H9 (cell line): ENCODE results near the gene SCIN. TPM values are rescaled to one million over a fixed set of nuclear protein-coding genes. Genes with fewer than 3 reads are reported as not detected.

Experiments
- DNase-seq: peaks from one replicate; pipeline ENCODE4 v3.0.0-alpha.2; 2017
- H2AFZ ChIP-seq: one replicate; pipeline ENCODE4 v1.6.1; 2013; ENCODE audit warnings: mild to moderate bottlenecking, low read length, control low read depth, moderate library complexity
- H2AK5ac ChIP-seq: 2 replicates; pipeline ENCODE4 v1.6.1; 2013; ENCODE audit warnings: low read length, control low read depth, mixed read lengths; ENCODE audit not compliant: insufficient read length
- H2BK120ac ChIP-seq: one replicate; pipeline ENCODE4 v1.6.1; 2013; ENCODE audit warnings: low read depth, mild to moderate bottlenecking, low read length, control low read depth, inconsistent platforms; ENCODE audit not compliant: poor library complexity, severe bottlenecking
- H2BK12ac ChIP-seq: 2 replicates; pipeline ENCODE4 v1.6.1; 2013; ENCODE audit warnings: low read length, control low read depth, mixed read lengths, low read depth; ENCODE audit not compliant: insufficient read length
- H2BK15ac ChIP-seq: 2 replicates; pipeline ENCODE4 v1.6.1; 2013; ENCODE audit warnings: low read depth, low read length, control low read depth
- H2BK20ac ChIP-seq: one replicate; pipeline ENCODE4 v1.6.1; 2013; ENCODE audit warnings: low read depth, mild to moderate bottlenecking, low read length, control low read depth, inconsistent platforms; ENCODE audit not compliant: poor library complexity, severe bottlenecking
- H2BK5ac ChIP-seq: 2 replicates; pipeline ENCODE4 v1.6.1; 2013; ENCODE audit warnings: low read length, control low read depth, mixed read lengths; ENCODE audit not compliant: insufficient read length
- H3K14ac ChIP-seq: 2 replicates; pipeline ENCODE4 v1.6.1; 2013; ENCODE audit warnings: low read length, control low read depth; ENCODE audit not compliant: insufficient read depth
- H3K18ac ChIP-seq: 2 replicates; pipeline ENCODE4 v1.6.1; 2013; ENCODE audit warnings: low read depth, mild to moderate bottlenecking, mixed read lengths, low read length, control low read depth; ENCODE audit not compliant: insufficient read length
- H3K23ac ChIP-seq: 2 replicates; pipeline ENCODE4 v1.6.1; 2013; ENCODE audit warnings: low read length, control low read depth, mixed read lengths, low read depth; ENCODE audit not compliant: insufficient read length
- H3K23me2 ChIP-seq: 2 replicates; pipeline ENCODE4 v1.6.1; 2013; ENCODE audit warnings: low read depth, mild to moderate bottlenecking, mixed read lengths, low read length, control low read depth; ENCODE audit not compliant: insufficient read length, poor library complexity, severe bottlenecking
- H3K27ac ChIP-seq: 2 replicates; pipeline ENCODE4 v1.5.1; 2013; ENCODE audit warnings: low read length, control low read depth, mixed read lengths, low read depth; ENCODE audit not compliant: insufficient read length
- H3K27me3 ChIP-seq: 2 replicates; pipeline ENCODE4 v1.6.1; 2013; ENCODE audit warnings: low read length, control low read depth, inconsistent platforms; ENCODE audit not compliant: insufficient read depth
- H3K4ac ChIP-seq: 2 replicates; pipeline ENCODE4 v1.6.1; 2013; ENCODE audit warnings: low read depth, mild to moderate bottlenecking, control low read depth, inconsistent platforms, low read length, moderate library complexity
- H3K4me1 ChIP-seq: 2 replicates; pipeline ENCODE4 v1.6.1; 2013; ENCODE audit warnings: low read length, control low read depth, inconsistent platforms; ENCODE audit not compliant: insufficient read depth
- H3K4me2 ChIP-seq: 2 replicates; pipeline ENCODE4 v1.6.1; 2013; ENCODE audit warnings: low read length, control low read depth, mixed read lengths; ENCODE audit not compliant: insufficient read length, insufficient read depth
- H3K56ac ChIP-seq: 2 replicates; pipeline ENCODE4 v1.6.1; 2013; ENCODE audit warnings: low read depth, mild to moderate bottlenecking, mixed read lengths, low read length, control low read depth; ENCODE audit not compliant: insufficient read length
- H3K79me1 ChIP-seq: 2 replicates; pipeline ENCODE4 v1.6.1; 2013; ENCODE audit warnings: low read depth, mild to moderate bottlenecking, moderate library complexity, low read length, control low read depth, inconsistent platforms; ENCODE audit not compliant: insufficient read depth, poor library complexity, severe bottlenecking
- H3K79me2 ChIP-seq: 2 replicates; pipeline ENCODE4 v1.6.1; 2013; ENCODE audit warnings: low read length, control low read depth, inconsistent platforms; ENCODE audit not compliant: insufficient read depth
- H3K9ac ChIP-seq: 2 replicates; pipeline ENCODE4 v1.6.1; 2013; ENCODE audit warnings: low read length, control low read depth, mixed read lengths; ENCODE audit not compliant: insufficient read length; ENCODE audit errors: extremely low read depth
- H3K9me3 ChIP-seq: one replicate; pipeline ENCODE4 v1.6.1; 2013; ENCODE audit warnings: low read depth, low read length, inconsistent platforms; ENCODE audit not compliant: control insufficient read depth
- H3T11ph ChIP-seq: one replicate; pipeline ENCODE4 v1.6.1; 2013; ENCODE audit warnings: mild to moderate bottlenecking, low read length, control low read depth, inconsistent platforms
- H4K20me1 ChIP-seq: one replicate; pipeline ENCODE4 v1.6.1; 2013; ENCODE audit not compliant: control insufficient read depth, insufficient read length, insufficient read depth
- H4K5ac ChIP-seq: 2 replicates; pipeline ENCODE4 v1.6.1; 2013; ENCODE audit warnings: low read depth, mild to moderate bottlenecking, mixed read lengths, low read length, control low read depth; ENCODE audit not compliant: insufficient read length
- H4K8ac ChIP-seq: replicated peaks from 2 replicates; pipeline ENCODE4 v1.6.1; 2013; ENCODE audit warnings: low read length, control low read depth, mixed read lengths, low read depth; ENCODE audit not compliant: insufficient read length
- H4K91ac ChIP-seq: 2 replicates; pipeline ENCODE4 v1.6.1; 2013; ENCODE audit warnings: low read depth, mild to moderate bottlenecking, moderate library complexity, mixed read lengths, low read length, control low read depth; ENCODE audit not compliant: insufficient read length
- H3K27ac Mint-ChIP-seq, 3 experiments: 2 replicates in 2 of 3; 3 replicates in 1 of 3; pipeline ENCODE4 v1.8.0; 2020 to 2021; ENCODE audit warnings: mixed read lengths in 3 of 3, mild to moderate bottlenecking in 1 of 3, moderate library complexity in 1 of 3
- H3K27me3 Mint-ChIP-seq: 2 replicates; pipeline ENCODE4 v1.8.0; 2021; ENCODE audit warnings: low read depth, mild to moderate bottlenecking, moderate library complexity, mixed read lengths
- H3K36me3 Mint-ChIP-seq, 3 experiments: 2 replicates in 2 of 3; 3 replicates in 1 of 3; pipeline ENCODE4 v1.8.0; 2020 to 2021; ENCODE audit warnings: low read depth in 3 of 3, mixed read lengths in 3 of 3; ENCODE audit not compliant: insufficient read depth in 1 of 3
- H3K4me1 Mint-ChIP-seq, 2 experiments: 2 replicates each; pipeline ENCODE4 v1.8.0; 2020; ENCODE audit warnings: mixed read lengths in 2 of 2
- H3K4me3 Mint-ChIP-seq, 2 experiments: 2 replicates in 1 of 2; 3 replicates in 1 of 2; pipeline ENCODE4 v1.8.0; 2020 to 2021; ENCODE audit warnings: mild to moderate bottlenecking in 2 of 2, mixed read lengths in 2 of 2, moderate library complexity in 1 of 2
- H3K9me3 Mint-ChIP-seq, 2 experiments: 2 replicates in 1 of 2; 3 replicates in 1 of 2; pipeline ENCODE4 v1.8.0; 2020; ENCODE audit warnings: mild to moderate bottlenecking in 2 of 2, mixed read lengths in 2 of 2, moderate library complexity in 1 of 2
- CTCF ChIP-seq: fragments of 200-600 bp; sonication (generic); conservative IDR thresholded peaks from 3 replicates; pipeline ENCODE4 v1.8.0; 2021; ENCODE audit warnings: antibody characterized with exemption, mild to moderate bottlenecking
- WGBS: extraction: QIAGEN DNeasy Blood & Tissue Kit; methylation state at CpG from one replicate; pipeline ENCODE4 v1.1.7; 2013; ENCODE audit warnings: missing lambda C conversion rate, low lambda C conversion rate, mixed read lengths; ENCODE audit not compliant: insufficient read length; ENCODE audit errors: extremely low coverage; 5-methylcytosine and 5-hydroxymethylcytosine counted together
- total RNA-seq: library from RNA; stranded (reverse); gene quantifications from 2 replicates; pipeline ENCODE4 v1.2.1, GENCODE V29; 2021

SCIN gene
- total RNA-seq, 1 experiment from 2014 or later = 0.44 TPM

- Histone ChIP-seq H2AK5ac (no peak overlapping the region), H3K23me2 (no peaks in the 10 kb centered on the region), H3K27me3 (no peaks in the 10 kb centered on the region; the same call in 1 of the 2 replicates), H4K5ac (no peak overlapping the region), H2BK120ac (no peak overlapping the region), H3K4me1 (no peaks in the 10 kb centered on the region), H2BK12ac (no peak overlapping the region), H3K18ac (no peak overlapping the region), H3K4me2 (no peak overlapping the region), H4K91ac (no peak overlapping the region), H3K79me1 (no peaks in the 10 kb centered on the region), H3K14ac (no peak overlapping the region), H4K8ac (no peak overlapping the region), H2AFZ (no peak overlapping the region), H3K4ac (no peak overlapping the region), H2BK15ac (no peak overlapping the region), H3T11ph (no peak overlapping the region), H3K9me3 (no peaks in the 10 kb centered on the region), H3K9ac (no peak overlapping the region), H3K79me2 (no peaks in the 10 kb centered on the region), H3K23ac (no peak overlapping the region), H2BK5ac (no peak overlapping the region), H3K56ac (no peak overlapping the region), H4K20me1 (no peaks in the 10 kb centered on the region), H2BK20ac (no peak overlapping the region), H3K27ac (no peak overlapping the region)
- no CpG with 5 or more reads among the region's 6 CpGs for WGBS
- Mint-ChIP-seq H3K9me3 (no peaks in the 10 kb centered on the region), H3K27me3 (no peaks in the 10 kb centered on the region), H3K36me3 (no peaks in the 10 kb centered on the region), H3K27ac (no peak overlapping the region), H3K4me3 (no peak overlapping the region), H3K4me1 (0 out of 4 replicates have a peak, but pooled peaks cover 0 to 2% of the 10 kb centered on the region in 2 experiments)
- TF ChIP-seq CTCF = no peak
- no peak for DNase-seq
Observed at GRCh38 chr7:12635830-12636229, 65.3 kb downstream of the SCIN start.
